Fibroblast of skin of abdomen (primary cell): Measurements from ENCODE around the gene ZNF275.
"Not testable (repeated sequence)": the region's sequence is repeated elsewhere in the genome, so short reads cannot be mapped to it uniquely, and the experiment has no call there.

ENCODE experiments used
- DNase-seq: peaks from one replicate; pipeline ENCODE4 v3.0.0-alpha.2; 2013

The ZNF275 gene

GRCh38 chrX:153361781-153362397, 27.9 kb downstream of the ZNF275 start:
- no peak for DNase-seq

- DNase-seq = no peak
Observed at GRCh38 chrX:153365670-153366069, 31.7 kb downstream of the ZNF275 start.

- DNase-seq = no peak
Observed at GRCh38 chrX:153366119-153366518, 32.2 kb downstream of the ZNF275 start.

GRCh38 chrX:153366878-153367538, 33.1 kb downstream of the ZNF275 start:
- DNase-seq = no peak

- no peak for DNase-seq
Observed at GRCh38 chrX:153370293-153371055, 36.5 kb downstream of the ZNF275 start.

GRCh38 chrX:153371256-153371655, 37.3 kb downstream of the ZNF275 start:
- DNase-seq = no peak

GRCh38 chrX:153372949-153373348, 39.0 kb downstream of the ZNF275 start:
- no peak for DNase-seq

- no peak for DNase-seq
Observed at GRCh38 chrX:153374426-153374825, 40.5 kb downstream of the ZNF275 start.

GRCh38 chrX:153375571-153375970, 41.6 kb downstream of the ZNF275 start:
- DNase-seq = no peak

- no peak for DNase-seq
Observed at GRCh38 chrX:153377727-153378126, 43.8 kb downstream of the ZNF275 start.

- DNase-seq = no peak
Observed at GRCh38 chrX:153378607-153379006, 44.7 kb downstream of the ZNF275 start.

GRCh38 chrX:153379508-153379907, 45.6 kb downstream of the ZNF275 start:
- no peak for DNase-seq

GRCh38 chrX:153379971-153380581, 46.1 kb downstream of the ZNF275 start:
- no peak for DNase-seq

GRCh38 chrX:153380691-153381090, 46.7 kb downstream of the ZNF275 start:
- no peak for DNase-seq

- DNase-seq = peak; percentile 64
Observed at GRCh38 chrX:153381684-153382532, 48.0 kb downstream of the ZNF275 start.

GRCh38 chrX:153382563-153383482, 48.9 kb downstream of the ZNF275 start:
- no peak for DNase-seq

- no peak for DNase-seq
Observed at GRCh38 chrX:153384390-153384789, 50.4 kb downstream of the ZNF275 start.

- not testable (repeated sequence) for DNase-seq
Observed at GRCh38 chrX:153384973-153385372, 51.0 kb downstream of the ZNF275 start.

- no peak for DNase-seq
Observed at GRCh38 chrX:153386097-153386496, 52.1 kb downstream of the ZNF275 start.

GRCh38 chrX:153387345-153387744, 53.4 kb downstream of the ZNF275 start:
- DNase-seq = no peak
